Esophagus squamous epithelium (tissue), 4 donors: ENCODE results near the gene FHL1.
A peak's percentile ranks its signal among the peaks of the same experiment; 100 is the strongest.

Experiments
- CTCF ChIP-seq, 6 experiments: fragments of 450-650 bp in 4 of 6; fragments of 200-600 bp in 2 of 6; sonication (generic) in 2 of 6; IDR thresholded peaks; one replicate each; pipeline ENCODE4 v1.5.1; 2016 to 2019; ENCODE audit warnings: antibody characterized with exemption in 6 of 6, mild to moderate bottlenecking in 4 of 6, moderate library complexity in 4 of 6
- POLR2A ChIP-seq, 4 donors: fragments of 450-650 bp; IDR thresholded peaks; one replicate each; pipeline ENCODE4 v1.6.1; 2017; ENCODE audit warnings: antibody characterized with exemption in 4 of 4, mild to moderate bottlenecking in 4 of 4, moderate library complexity in 3 of 4

GRCh38 chrX:136166221-136166855 is 19.0 kb downstream of the FHL1 start:
- peak in 2 of 6 experiments; percentile 14 to 19 for TF ChIP-seq CTCF (IDR thresholded peaks at IDR 0.05)
- no peak for TF ChIP-seq POLR2A (IDR thresholded peaks at IDR 0.05)
